Stomach smooth muscle (tissue), 2 donors: ENCODE results near the gene FAM43A.

Experiments used
- H3K27ac ChIP-seq: one replicate; pipeline ENCODE4 v1.7.0; 2013; ENCODE audit warnings: mild to moderate bottlenecking, low read length, inconsistent platforms
- H3K27me3 ChIP-seq, 2 donors: one replicate each; pipeline ENCODE4 v1.7.0; 2013; ENCODE audit warnings: low read length in 2 of 2; ENCODE audit not compliant: insufficient read depth in 2 of 2, control insufficient read depth in 1 of 2
- H3K36me3 ChIP-seq, 2 donors: one replicate each; pipeline ENCODE4 v1.7.0; 2013; ENCODE audit warnings: low read length in 2 of 2; ENCODE audit not compliant: control insufficient read depth in 2 of 2, insufficient read depth in 2 of 2
- H3K4me1 ChIP-seq: one replicate; pipeline ENCODE4 v1.7.0; 2013; ENCODE audit warnings: low read length; ENCODE audit not compliant: control insufficient read depth, insufficient read depth
- H3K4me3 ChIP-seq, 2 donors: one replicate each; pipeline ENCODE4 v1.7.0; 2013; ENCODE audit warnings: low read length in 2 of 2
- H3K9ac ChIP-seq, 2 donors: one replicate each; pipeline ENCODE4 v1.7.0; 2013; ENCODE audit warnings: low read length in 2 of 2, mild to moderate bottlenecking in 1 of 2
- H3K9me3 ChIP-seq, 2 donors: one replicate each; pipeline ENCODE4 v1.7.0; 2013; ENCODE audit warnings: low read length in 2 of 2; ENCODE audit not compliant: control insufficient read depth in 2 of 2
- donor health status: healthy.
- donor health status: Pancreatic carcinoma.

The FAM43A gene

GRCh38 chr3:194688200-194688740 lies 2.6 kb downstream of the FAM43A start:
- Histone ChIP-seq H3K9me3 (no peaks in the 10 kb centered on the region), H3K4me3 (peak overlapping the region; percentile 71 to 86), H3K36me3 (no peaks in the 10 kb centered on the region), H3K9ac (peak overlapping the region in 1 of 2 donors; percentile 39), H3K27ac (no peak overlapping the region), H3K4me1 (peaks cover 30% of the 10 kb centered on the region), H3K27me3 (no peaks in the 10 kb centered on the region)

GRCh38 chr3:194688946-194689345 lies 3.3 kb downstream of the FAM43A start:
- H3K36me3 ChIP-seq: no peaks in the 10 kb centered on the region
- peak overlapping the region; percentile 31 for H3K27ac ChIP-seq
- H3K4me3 ChIP-seq: peak overlapping the region in 1 of 2 donors; percentile 35
- H3K4me1 ChIP-seq: peaks cover 30% of the 10 kb centered on the region
- no peaks in the 10 kb centered on the region for H3K27me3 ChIP-seq
- H3K9ac ChIP-seq: no peak overlapping the region
- no peaks in the 10 kb centered on the region for H3K9me3 ChIP-seq

- no peaks in the 10 kb centered on the region for H3K27me3 ChIP-seq
- no peak overlapping the region for H3K27ac ChIP-seq
- no peaks in the 10 kb centered on the region for H3K9me3 ChIP-seq
- H3K4me1 ChIP-seq: peaks cover 30% of the 10 kb centered on the region
- no peaks in the 10 kb centered on the region for H3K36me3 ChIP-seq
- H3K4me3 ChIP-seq: peak overlapping the region in 1 of 2 donors; percentile 15
- no peak overlapping the region for H3K9ac ChIP-seq
These were observed 3.8 kb downstream of the FAM43A start for GRCh38 chr3:194689493-194689944.

- H3K9me3 ChIP-seq: no peaks in the 10 kb centered on the region
- no peak overlapping the region for H3K27ac ChIP-seq
- no peak overlapping the region for H3K4me3 ChIP-seq
- H3K4me1 ChIP-seq: peaks cover 28% of the 10 kb centered on the region
- no peaks in the 10 kb centered on the region for H3K27me3 ChIP-seq
- H3K9ac ChIP-seq: no peak overlapping the region
- H3K36me3 ChIP-seq: no peaks in the 10 kb centered on the region
These were observed 5.1 kb downstream of the FAM43A start for GRCh38 chr3:194690501-194691372.

GRCh38 chr3:194691481-194692283 lies 6.0 kb downstream of the FAM43A start:
- Histone ChIP-seq H3K9me3 (no peaks in the 10 kb centered on the region), H3K27ac (no peak overlapping the region), H3K4me1 (peaks cover 24% of the 10 kb centered on the region), H3K9ac (no peak overlapping the region), H3K36me3 (no peaks in the 10 kb centered on the region), H3K27me3 (no peaks in the 10 kb centered on the region), H3K4me3 (no peak overlapping the region)

GRCh38 chr3:194696702-194697101 lies 11.0 kb downstream of the FAM43A start:
- no peaks in the 10 kb centered on the region for H3K27me3 ChIP-seq
- no peak overlapping the region for H3K9ac ChIP-seq
- H3K27ac ChIP-seq: no peak overlapping the region
- no peaks in the 10 kb centered on the region for H3K4me1 ChIP-seq
- H3K9me3 ChIP-seq: peaks cover 7% of the 10 kb centered on the region in 2 donors
- H3K4me3 ChIP-seq: no peak overlapping the region
- no peaks in the 10 kb centered on the region for H3K36me3 ChIP-seq

GRCh38 chr3:194702545-194702944 lies 16.9 kb downstream of the FAM43A start:
- no peaks in the 10 kb centered on the region for H3K27me3 ChIP-seq
- no peaks in the 10 kb centered on the region for H3K36me3 ChIP-seq
- H3K27ac ChIP-seq: no peak overlapping the region
- H3K9ac ChIP-seq: no peak overlapping the region
- H3K9me3 ChIP-seq: peaks cover 7% of the 10 kb centered on the region in 2 donors
- H3K4me3 ChIP-seq: no peak overlapping the region
- H3K4me1 ChIP-seq: no peaks in the 10 kb centered on the region

GRCh38 chr3:194705227-194705626 lies 19.5 kb downstream of the FAM43A start:
- Histone ChIP-seq H3K4me1 (no peaks in the 10 kb centered on the region), H3K9ac (no peak overlapping the region), H3K27me3 (no peaks in the 10 kb centered on the region), H3K4me3 (no peak overlapping the region), H3K27ac (no peak overlapping the region), H3K9me3 (peaks cover 2 to 5% of the 10 kb centered on the region in 2 donors), H3K36me3 (no peaks in the 10 kb centered on the region)

GRCh38 chr3:194705761-194706160 lies 20.1 kb downstream of the FAM43A start:
- Histone ChIP-seq H3K4me3 (no peak overlapping the region), H3K36me3 (no peaks in the 10 kb centered on the region), H3K27me3 (no peaks in the 10 kb centered on the region), H3K4me1 (no peaks in the 10 kb centered on the region), H3K9me3 (peaks cover 2 to 5% of the 10 kb centered on the region in 2 donors), H3K9ac (no peak overlapping the region), H3K27ac (no peak overlapping the region)

GRCh38 chr3:194707147-194707540 lies 21.5 kb downstream of the FAM43A start:
- H3K9ac ChIP-seq: no peak overlapping the region
- H3K4me3 ChIP-seq: no peak overlapping the region
- H3K9me3 ChIP-seq: peaks cover 2 to 5% of the 10 kb centered on the region in 2 donors
- H3K27me3 ChIP-seq: no peaks in the 10 kb centered on the region
- no peaks in the 10 kb centered on the region for H3K4me1 ChIP-seq
- H3K36me3 ChIP-seq: no peaks in the 10 kb centered on the region
- no peak overlapping the region for H3K27ac ChIP-seq
